ENCODE measurements around the gene EXD2.
"Not testable (repeated sequence)": the region's sequence is repeated elsewhere in the genome, so short reads cannot be mapped to it uniquely, and the experiment has no call there.

Gene EXD2

GRCh38 chr14:69193721-69194120, 2.4 kb downstream of the EXD2 start:
- Histone ChIP-seq H3K4me3 (ENCODE audit: low read length) (no peak overlapping the region), H3K4me1 (ENCODE audit: control insufficient read depth, insufficient read depth, low read length) (no peaks in the 10 kb centered on the region), H3K9me3 (ENCODE audit: control insufficient read depth, insufficient read depth, low read length) (no peaks in the 10 kb centered on the region), H3K27me3 (ENCODE audit: control insufficient read depth, insufficient read depth, low read length) (no peaks in the 10 kb centered on the region), H3K36me3 (ENCODE audit: control insufficient read depth, insufficient read depth, low read length) (no peaks in the 10 kb centered on the region), H3K27ac (ENCODE audit: low read length) (no peak overlapping the region)
- WGBS (ENCODE audit: insufficient coverage, insufficient read length), result no CpG with 5 or more reads among the region's 5 CpGs
- DNase-seq (ENCODE audit: low read depth, low spot score), result no peak

- Histone ChIP-seq H3K9me3 (ENCODE audit: control insufficient read depth, insufficient read depth, low read length) (no peaks in the 10 kb centered on the region), H3K27ac (ENCODE audit: low read length) (no peak overlapping the region), H3K36me3 (ENCODE audit: control insufficient read depth, insufficient read depth, low read length) (no peaks in the 10 kb centered on the region), H3K4me1 (ENCODE audit: control insufficient read depth, insufficient read depth, low read length) (no peaks in the 10 kb centered on the region), H3K27me3 (ENCODE audit: control insufficient read depth, insufficient read depth, low read length) (no peaks in the 10 kb centered on the region), H3K4me3 (ENCODE audit: low read length) (no peak overlapping the region)
- 100% methylated on average over 2 of the region's 10 CpGs for WGBS (ENCODE audit: insufficient coverage, insufficient read length)
- DNase-seq (ENCODE audit: low read depth, low spot score), result no peak
These were observed 8.5 kb downstream of the EXD2 start for GRCh38 chr14:69199786-69200185.

DNA sequence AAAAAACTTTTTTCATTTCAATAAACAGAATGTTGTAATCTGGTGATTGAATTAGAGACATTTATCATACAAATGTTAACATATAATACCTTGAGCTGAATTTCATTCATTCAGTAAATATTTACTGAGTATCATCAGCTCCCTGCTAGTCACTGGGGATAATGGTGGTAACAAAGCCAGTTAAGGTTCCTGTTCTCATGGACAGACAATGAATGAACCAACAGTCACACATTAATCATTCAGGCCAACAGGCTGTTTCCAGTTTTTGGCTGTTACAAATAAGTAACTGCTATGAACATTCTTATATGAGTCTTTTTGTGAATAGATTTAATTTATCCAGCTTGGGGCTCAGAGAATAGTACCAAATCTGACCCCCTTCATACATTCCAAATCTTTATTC, 13.5 kb downstream of the EXD2 start:
- DNase-seq (ENCODE audit: low read depth, low spot score), result no peak
- no peaks in the 10 kb centered on the region for H3K4me1 ChIP-seq (ENCODE audit: control insufficient read depth, insufficient read depth, low read length)
- H3K27me3 ChIP-seq (ENCODE audit: control insufficient read depth, insufficient read depth, low read length), result no peaks in the 10 kb centered on the region
- H3K4me3 ChIP-seq (ENCODE audit: low read length), result no peak overlapping the region
- no peak overlapping the region for H3K27ac ChIP-seq (ENCODE audit: low read length)
- H3K36me3 ChIP-seq (ENCODE audit: control insufficient read depth, insufficient read depth, low read length), result no peaks in the 10 kb centered on the region
- H3K9me3 ChIP-seq (ENCODE audit: control insufficient read depth, insufficient read depth, low read length), result no peaks in the 10 kb centered on the region

GRCh38 chr14:69207435-69208041, 16.2 kb downstream of the EXD2 start:
- Histone ChIP-seq H3K27ac (ENCODE audit: low read length) (no peak overlapping the region), H3K36me3 (ENCODE audit: control insufficient read depth, insufficient read depth, low read length) (no peaks in the 10 kb centered on the region), H3K4me3 (ENCODE audit: low read length) (no peak overlapping the region), H3K9me3 (ENCODE audit: control insufficient read depth, insufficient read depth, low read length) (no peaks in the 10 kb centered on the region), H3K27me3 (ENCODE audit: control insufficient read depth, insufficient read depth, low read length) (no peaks in the 10 kb centered on the region), H3K4me1 (ENCODE audit: control insufficient read depth, insufficient read depth, low read length) (no peaks in the 10 kb centered on the region)
- WGBS (ENCODE audit: insufficient coverage, insufficient read length), result no CpG with 5 or more reads among the region's 7 CpGs
- DNase-seq (ENCODE audit: low read depth, low spot score), result no peak

DNA sequence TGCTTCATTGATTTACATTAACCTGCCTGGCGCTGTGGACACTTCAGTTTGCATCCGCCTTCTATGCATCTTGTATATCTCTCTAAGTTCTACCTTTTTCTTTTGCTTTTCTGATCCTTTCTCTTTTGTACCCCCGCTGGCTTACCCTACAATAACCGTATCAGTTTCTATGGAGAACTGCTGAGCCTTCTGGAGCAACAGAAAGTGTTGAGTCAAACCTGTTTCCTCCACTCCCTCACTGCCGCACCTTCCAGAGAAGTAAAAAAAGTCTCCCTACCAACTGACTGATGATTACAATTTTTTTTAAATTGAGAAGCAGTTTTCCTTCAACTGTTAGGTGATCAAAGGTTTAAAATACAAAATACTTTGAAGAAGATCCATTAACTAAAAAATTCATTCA, 17.4 kb downstream of the EXD2 start:
- Histone ChIP-seq H3K27ac (ENCODE audit: low read length) (no peak overlapping the region), H3K4me1 (ENCODE audit: control insufficient read depth, insufficient read depth, low read length) (no peaks in the 10 kb centered on the region), H3K27me3 (ENCODE audit: control insufficient read depth, insufficient read depth, low read length) (no peaks in the 10 kb centered on the region), H3K36me3 (ENCODE audit: control insufficient read depth, insufficient read depth, low read length) (no peaks in the 10 kb centered on the region), H3K4me3 (ENCODE audit: low read length) (no peak overlapping the region), H3K9me3 (ENCODE audit: control insufficient read depth, insufficient read depth, low read length) (no peaks in the 10 kb centered on the region)
- DNase-seq (ENCODE audit: low read depth, low spot score), result no peak
- WGBS (ENCODE audit: insufficient coverage, insufficient read length), result no CpG with 5 or more reads among the region's 5 CpGs

GRCh38 chr14:69214393-69214792, 23.1 kb downstream of the EXD2 start:
- WGBS (ENCODE audit: insufficient coverage, insufficient read length), result no CpG with 5 or more reads among the region's 2 CpGs
- Histone ChIP-seq H3K36me3 (ENCODE audit: control insufficient read depth, insufficient read depth, low read length) (no peaks in the 10 kb centered on the region), H3K4me3 (ENCODE audit: low read length) (no peak overlapping the region), H3K9me3 (ENCODE audit: control insufficient read depth, insufficient read depth, low read length) (no peaks in the 10 kb centered on the region), H3K27me3 (ENCODE audit: control insufficient read depth, insufficient read depth, low read length) (no peaks in the 10 kb centered on the region), H3K4me1 (ENCODE audit: control insufficient read depth, insufficient read depth, low read length) (no peaks in the 10 kb centered on the region), H3K27ac (ENCODE audit: low read length) (no peak overlapping the region)
- no peak for DNase-seq (ENCODE audit: low read depth, low spot score)

DNA sequence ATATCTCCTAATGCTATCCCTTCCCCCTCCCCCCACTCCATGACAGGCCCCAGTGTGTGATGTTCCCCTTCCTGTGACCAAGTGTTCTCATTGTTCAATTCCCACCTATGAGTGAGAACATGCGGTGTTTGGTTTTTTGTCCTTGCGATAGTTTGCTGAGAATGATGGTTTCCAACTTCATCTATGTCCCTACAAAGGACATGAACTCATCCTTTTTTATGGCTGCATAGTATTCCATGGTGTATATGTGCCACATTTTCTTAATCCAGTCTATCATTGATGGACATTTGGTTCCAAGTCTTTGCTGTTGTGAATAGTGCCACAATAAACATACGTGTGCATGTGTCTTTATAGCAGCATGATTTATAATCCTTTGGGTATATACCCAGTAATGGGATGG, 26.4 kb downstream of the EXD2 start:
- not testable (repeated sequence) for H3K4me1 ChIP-seq (ENCODE audit: control insufficient read depth, insufficient read depth, low read length); DNase-seq (ENCODE audit: low read depth, low spot score); H3K27me3 ChIP-seq (ENCODE audit: control insufficient read depth, insufficient read depth, low read length); H3K36me3 ChIP-seq (ENCODE audit: control insufficient read depth, insufficient read depth, low read length); H3K27ac ChIP-seq (ENCODE audit: low read length); H3K4me3 ChIP-seq (ENCODE audit: low read length); H3K9me3 ChIP-seq (ENCODE audit: control insufficient read depth, insufficient read depth, low read length)
- no CpG with 5 or more reads among the region's 3 CpGs for WGBS (ENCODE audit: insufficient coverage, insufficient read length)

GRCh38 chr14:69224946-69225345, 33.6 kb downstream of the EXD2 start:
- H3K4me1 ChIP-seq (ENCODE audit: control insufficient read depth, insufficient read depth, low read length), result no peaks in the 10 kb centered on the region
- no peak for DNase-seq (ENCODE audit: low read depth, low spot score)
- no peak overlapping the region for H3K4me3 ChIP-seq (ENCODE audit: low read length)
- no peaks in the 10 kb centered on the region for H3K9me3 ChIP-seq (ENCODE audit: control insufficient read depth, insufficient read depth, low read length)
- H3K36me3 ChIP-seq (ENCODE audit: control insufficient read depth, insufficient read depth, low read length), result no peaks in the 10 kb centered on the region; the same call in 1 of the 2 replicates
- H3K27ac ChIP-seq (ENCODE audit: low read length), result no peak overlapping the region
- H3K27me3 ChIP-seq (ENCODE audit: control insufficient read depth, insufficient read depth, low read length), result no peaks in the 10 kb centered on the region
- WGBS (ENCODE audit: insufficient coverage, insufficient read length), result no CpG with 5 or more reads among the region's 4 CpGs

DNA sequence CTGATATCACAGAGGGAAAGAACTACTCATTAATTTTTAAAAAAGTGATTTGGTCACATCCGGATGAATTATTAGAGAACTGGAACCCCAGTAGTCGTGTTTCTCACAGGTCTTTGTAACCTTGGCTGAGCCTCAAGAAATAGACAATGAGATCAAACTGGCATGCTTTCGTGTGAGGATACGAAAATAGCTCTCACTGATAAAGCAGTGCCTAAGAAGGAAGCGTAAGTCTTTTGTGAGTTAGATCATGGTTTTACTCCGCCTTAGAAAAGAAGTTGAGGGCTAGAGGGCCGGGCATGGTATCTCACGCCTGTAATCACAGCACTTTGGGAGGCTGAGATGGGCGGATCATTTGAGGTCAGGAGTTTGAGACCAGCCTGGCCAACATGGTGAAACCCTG, 34.9 kb downstream of the EXD2 start:
- no peaks in the 10 kb centered on the region for H3K4me1 ChIP-seq (ENCODE audit: control insufficient read depth, insufficient read depth, low read length)
- no peaks in the 10 kb centered on the region for H3K9me3 ChIP-seq (ENCODE audit: control insufficient read depth, insufficient read depth, low read length)
- H3K36me3 ChIP-seq (ENCODE audit: control insufficient read depth, insufficient read depth, low read length), result no peaks in the 10 kb centered on the region; the same call in 1 of the 2 replicates
- no CpG with 5 or more reads among the region's 9 CpGs for WGBS (ENCODE audit: insufficient coverage, insufficient read length)
- DNase-seq (ENCODE audit: low read depth, low spot score), result no peak
- H3K27me3 ChIP-seq (ENCODE audit: control insufficient read depth, insufficient read depth, low read length), result no peaks in the 10 kb centered on the region
- H3K27ac ChIP-seq (ENCODE audit: low read length), result no peak overlapping the region
- H3K4me3 ChIP-seq (ENCODE audit: low read length), result no peak overlapping the region

DNA sequence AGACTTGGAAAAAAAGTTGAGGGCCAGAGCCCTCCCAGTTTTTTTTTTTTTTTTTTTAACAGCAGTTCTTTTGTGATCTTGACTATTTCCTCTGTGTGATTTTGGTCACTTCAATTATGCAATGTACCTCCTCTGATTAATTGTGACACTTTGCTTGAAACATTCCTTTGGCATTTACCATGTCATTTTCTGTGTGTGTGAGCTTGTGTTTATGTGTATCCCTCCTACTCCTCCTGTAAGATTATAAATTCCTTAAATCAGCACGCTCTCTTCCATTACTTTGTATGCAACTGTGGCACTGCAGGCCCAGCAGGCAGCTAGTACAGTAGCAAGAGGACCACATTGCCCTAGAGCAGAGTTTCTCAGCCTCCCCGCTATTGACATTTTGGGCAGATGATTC, 35.4 kb downstream of the EXD2 start:
- Histone ChIP-seq H3K9me3 (ENCODE audit: control insufficient read depth, insufficient read depth, low read length) (no peaks in the 10 kb centered on the region), H3K4me1 (ENCODE audit: control insufficient read depth, insufficient read depth, low read length) (no peaks in the 10 kb centered on the region), H3K4me3 (ENCODE audit: low read length) (no peak overlapping the region), H3K27me3 (ENCODE audit: control insufficient read depth, insufficient read depth, low read length) (no peaks in the 10 kb centered on the region), H3K27ac (ENCODE audit: low read length) (no peak overlapping the region), H3K36me3 (ENCODE audit: control insufficient read depth, insufficient read depth, low read length) (no peaks in the 10 kb centered on the region; the same call in 1 of the 2 replicates)
- DNase-seq (ENCODE audit: low read depth, low spot score), result no peak
- no CpG with 5 or more reads among the region's 2 CpGs for WGBS (ENCODE audit: insufficient coverage, insufficient read length)

- no peak overlapping the region for H3K27ac ChIP-seq (ENCODE audit: low read length)
These were observed 40.2 kb downstream of the EXD2 start for GRCh38 chr14:69231486-69231885.

More at GRCh38 chr14:69231486-69231885, 40.2 kb downstream of the EXD2 start:
- H3K4me3 ChIP-seq (ENCODE audit: low read length), result no peak overlapping the region
- no peak for DNase-seq (ENCODE audit: low read depth, low spot score)
- no peaks in the 10 kb centered on the region for H3K27me3 ChIP-seq (ENCODE audit: control insufficient read depth, insufficient read depth, low read length)
- no CpG with 5 or more reads among the region's 2 CpGs for WGBS (ENCODE audit: insufficient coverage, insufficient read length)
- peaks cover 4% of the 10 kb centered on the region; the same call in 1 of the 2 replicates for H3K36me3 ChIP-seq (ENCODE audit: control insufficient read depth, insufficient read depth, low read length)
- H3K9me3 ChIP-seq (ENCODE audit: control insufficient read depth, insufficient read depth, low read length), result no peaks in the 10 kb centered on the region
- H3K4me1 ChIP-seq (ENCODE audit: control insufficient read depth, insufficient read depth, low read length), result no peaks in the 10 kb centered on the region
